GM12878 (cell line): Measurements from ENCODE around the gene LONRF2. TPM values are rescaled to one million over a fixed set of nuclear protein-coding genes. Genes with fewer than 3 reads are reported as not detected.

Source experiments
- ATAC-seq: fragments of 200-7000 bp; cut with Tn5 transposase; 3 replicates; pipeline ENCODE4 v1.9.1; 2020; ENCODE audit warnings: mild to moderate bottlenecking, moderate library complexity
- BruUV-seq: library from RNA; stranded (reverse); fragments of 400-500 nt; replicated peaks from 2 replicates; lab custom pipeline; 2021; lab: Mats Ljungman, UMichigan
- CTCF ChIA-PET: fragments of 300-600 bp; sonication (Branson Sonifier 250); formaldehyde crosslinking; extraction: SDS; loops from one replicate; lab custom pipeline; 2021; ENCODE audit warnings: inconsistent platforms; lab: Yijun Ruan, JAX
- POLR2A ChIA-PET: fragments of 350-600 bp; formaldehyde crosslinking; extraction: SDS; loops from one replicate; lab custom pipeline; 2021; ENCODE audit warnings: inconsistent platforms; lab: Charles Lee
- RAD21 ChIA-PET: fragments of 300-600 bp; sonication (Branson Sonifier 250); formaldehyde crosslinking; loops from one replicate; lab custom pipeline; 2023; ENCODE audit warnings: antibody characterized with exemption; ENCODE audit not compliant: unreplicated experiment; lab: Charles Lee
- SMC1A ChIA-PET: fragments of 300-600 bp; sonication (Branson Sonifier 250); formaldehyde crosslinking; loops from one replicate; lab custom pipeline; 2023; ENCODE audit not compliant: unreplicated experiment, uncharacterized antibody; lab: Charles Lee
- DNase-seq: peaks from one replicate; pipeline ENCODE4 v3.0.0-alpha.2; 2011; ENCODE audit warnings: low read depth, low spot score
- FAIRE-seq: peaks from 3 replicates; lab custom pipeline; 2011; peaks lifted over from hg19 to GRCh38; lab: Jason Lieb, UNC
- H2AFZ ChIP-seq: 2 replicates; pipeline ENCODE4 v1.6.0; 2011; ENCODE audit warnings: low read depth, low read length, control low read depth; ENCODE audit not compliant: control insufficient read depth
- H3K27ac ChIP-seq: 2 replicates; pipeline ENCODE4 v1.5.1; 2011; ENCODE audit warnings: control low read depth; ENCODE audit not compliant: control insufficient read depth, insufficient read depth
- H3K27me3 ChIP-seq, 2 experiments: replicated peaks in 1 of 2; 2 replicates each; pipeline versions ENCODE4 v1.6.0 to v1.6.1; 2011; ENCODE audit warnings: low read length in 1 of 2; ENCODE audit not compliant: control insufficient read depth in 2 of 2, insufficient read depth in 2 of 2
- H3K36me3 ChIP-seq, 2 experiments: 2 replicates each; pipeline ENCODE4 v1.5.1; 2011; ENCODE audit warnings: low read length in 1 of 2; ENCODE audit not compliant: control insufficient read depth in 2 of 2, insufficient read depth in 2 of 2
- H3K4me1 ChIP-seq: 2 replicates; pipeline ENCODE4 v1.6.1; 2011; ENCODE audit warnings: mild to moderate bottlenecking, low read length, moderate library complexity, mixed read lengths; ENCODE audit not compliant: control insufficient read depth, insufficient read depth
- H3K4me2 ChIP-seq: 2 replicates; pipeline ENCODE4 v1.6.0; 2011; ENCODE audit warnings: control low read depth; ENCODE audit not compliant: control insufficient read depth, insufficient read depth
- H3K4me3 ChIP-seq: fragments of 200-600 bp; sonication (generic); 2 replicates; pipeline ENCODE4 v1.5.1; 2016
- H3K79me2 ChIP-seq: 2 replicates; pipeline ENCODE4 v1.6.0; 2011; ENCODE audit warnings: low read length; ENCODE audit not compliant: control insufficient read depth, insufficient read depth
- H3K9ac ChIP-seq: 2 replicates; pipeline ENCODE4 v1.8.0; 2011; ENCODE audit warnings: low read length, control low read depth, mixed read lengths; ENCODE audit not compliant: control insufficient read depth, insufficient read depth
- H3K9me3 ChIP-seq: replicated peaks from 3 replicates; pipeline ENCODE4 v1.5.1; 2011; ENCODE audit warnings: mild to moderate bottlenecking, low read length; ENCODE audit not compliant: control insufficient read depth, insufficient read depth
- H4K20me1 ChIP-seq: 2 replicates; pipeline ENCODE4 v1.6.0; 2011; ENCODE audit not compliant: control insufficient read depth, insufficient read depth
- BHLHE40 ChIP-seq, 2 experiments: fragments of 450-650 bp in 1 of 2; IDR thresholded peaks; 2 replicates each; pipeline ENCODE4 v1.6.1; 2011 to 2017; ENCODE audit warnings: low read depth in 2 of 2, borderline replicate concordance in 1 of 2, improper control_type of control experiment in 1 of 2, low read length in 1 of 2, mild to moderate bottlenecking in 1 of 2
- CHD1 ChIP-seq: IDR thresholded peaks from 2 replicates; pipeline ENCODE4 v1.6.1; 2012; ENCODE audit warnings: low read depth, low read length, improper control_type of control experiment
- EZH2 ChIP-seq: IDR thresholded peaks from 2 replicates; pipeline ENCODE4 v1.6.1; 2012; ENCODE audit warnings: low read depth, mild to moderate bottlenecking, control low read depth, inconsistent platforms, low read length, borderline replicate concordance; ENCODE audit not compliant: control insufficient read depth
- HDAC2 ChIP-seq: fragments of 200-600 bp; sonication (generic); IDR thresholded peaks from 2 replicates; pipeline ENCODE4 v1.6.1; 2017
- KDM1A ChIP-seq: fragments of 200-600 bp; sonication (generic); IDR thresholded peaks from 2 replicates; pipeline ENCODE4 v1.6.1; 2016; ENCODE audit warnings: borderline replicate concordance
- MTA3 ChIP-seq: IDR thresholded peaks from 2 replicates; pipeline ENCODE4 v1.6.1; 2012; ENCODE audit warnings: low read length, inconsistent platforms, borderline replicate concordance
- RELA ChIP-seq: fragments of 450-650 bp; IDR thresholded peaks from 2 replicates; pipeline ENCODE4 v1.8.0; 2014; ENCODE audit warnings: borderline replicate concordance; ENCODE audit not compliant: partially characterized antibody
- RFX5 ChIP-seq: IDR thresholded peaks from 2 replicates; pipeline ENCODE4 v1.6.1; 2011; ENCODE audit warnings: low read depth, low read length, improper control_type of control experiment
- SKIL ChIP-seq: fragments of 450-650 bp; IDR thresholded peaks from 2 replicates; pipeline ENCODE4 v1.6.1; 2017; ENCODE audit warnings: mild to moderate bottlenecking, low read depth, inconsistent platforms; ENCODE audit not compliant: poor library complexity, severe bottlenecking
- USF2 ChIP-seq: IDR thresholded peaks from 2 replicates; pipeline ENCODE4 v1.6.1; 2011; ENCODE audit warnings: low read depth, low read length, improper control_type of control experiment, borderline replicate concordance
- WGBS: methylation state at CpG from one replicate; pipeline ENCODE4 v1.1.6; 2016; ENCODE audit warnings: low lambda C conversion rate; ENCODE audit not compliant: insufficient replicate concordance, insufficient coverage; ENCODE audit errors: missing lambda C conversion rate; 5-methylcytosine and 5-hydroxymethylcytosine counted together
- in situ Hi-C: fragments of 300-500 bp; cut with MboI; formaldehyde crosslinking; loops from 9 replicates; pipeline ENCODE4 v1.14.3; 2018; ENCODE audit warnings: mixed read lengths
- intact Hi-C: fragments of 100-400 bp; cut with micrococcal nuclease; formaldehyde crosslinking; loops from one replicate; pipeline ENCODE4 v1.14.2; 2022; ENCODE audit not compliant: unreplicated experiment
- polyA plus RNA-seq, 11 experiments: library from polyadenylated mRNA; depleted of rRNA in 4 of 11; unstranded in 6 of 11; stranded (reverse) in 5 of 11; fragments of >200 nt; fragmentation: Nextera tagmentation in 4 of 11; fragmentation: Illumina TruSeq in 1 of 11; extraction: Ambion mirVana in 4 of 11; extraction: Trizol in 1 of 11; gene quantifications; 1 replicate in 1 of 11; 2 replicates in 10 of 11; pipeline versions ENCODE4 v1.2.1 to v1.2.3, GENCODE V29; 2011 to 2016; ENCODE audit warnings: inconsistent platforms in 2 of 11, missing spikeins in 2 of 11, low read depth in 1 of 11
- total RNA-seq, 4 experiments: library from RNA; depleted of rRNA in 3 of 4; stranded (reverse); fragments of >200 nt in 3 of 4; fragmentation: Illumina TruSeq in 1 of 4; extraction: Trizol in 1 of 4; gene quantifications; 2 replicates each; pipeline versions ENCODE4 v1.2.1 to v1.2.3, GENCODE V29; 2013 to 2021
- TF ChIP-seq, protein P1 (sequence below): fragments of 450-650 bp; IDR thresholded peaks from 2 replicates; pipeline ENCODE4 v1.6.1; 2017; ENCODE audit warnings: low read depth, mild to moderate bottlenecking, moderate library complexity
- TF ChIP-seq, protein P2 (sequence below): fragments of 450-650 bp; IDR thresholded peaks from 2 replicates; pipeline ENCODE4 v1.6.1; 2017; ENCODE audit warnings: mild to moderate bottlenecking, moderate library complexity
- TF ChIP-seq, protein P3 (sequence below): fragments of 450-650 bp; IDR thresholded peaks from 2 replicates; pipeline ENCODE4 v1.6.1; 2016; ENCODE audit warnings: mild to moderate bottlenecking

The LONRF2 gene
- total and polyA plus RNA-seq, 10 of the 15 experiments (the other 5 are each of a cell fraction or from before 2014, with no cell fraction given): under 0.01 to 0.04 (median 0.01) TPM; not detected in 4

DNA sequence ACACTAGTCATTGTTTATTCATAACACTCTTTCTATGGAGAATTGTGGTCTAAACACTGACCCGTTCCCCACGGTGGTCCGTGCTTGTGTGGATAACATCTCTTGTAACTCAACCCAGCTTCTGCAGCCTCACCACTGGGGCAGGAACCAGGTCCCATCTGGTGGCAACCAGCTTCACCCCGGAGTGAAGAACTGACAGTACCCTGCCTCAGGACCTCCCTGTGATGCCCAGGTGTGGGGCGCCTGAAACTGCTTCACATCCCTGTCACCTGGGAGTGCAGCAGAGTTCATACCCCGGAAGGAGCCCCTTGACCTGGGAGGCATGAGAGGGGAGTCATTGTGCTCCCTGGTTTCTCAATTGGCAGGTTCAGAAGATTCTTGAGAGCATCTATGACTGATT, 81.1 kb downstream of the LONRF2 start:
- 43% methylated on average over 6 of the region's 6 CpGs for WGBS
- Histone ChIP-seq H4K20me1 (peaks cover 4% of the 10 kb centered on the region; the same call in 1 of the 2 replicates), H3K79me2 (no peaks in the 10 kb centered on the region), H3K27ac (no peak overlapping the region), H3K9me3 (peaks cover 1% of the 10 kb centered on the region; the same call in 1 of the 3 replicates), H3K9ac (no peak overlapping the region), H3K4me2 (no peak overlapping the region), H3K36me3 (no peaks in the 10 kb centered on the region), H3K27me3 (peaks cover 2 to 5% of the 10 kb centered on the region in 2 experiments; a peak in 1 of 4 replicates), H3K4me3 (no peak overlapping the region), H3K4me1 (peaks cover 4% of the 10 kb centered on the region), H2AFZ (no peak overlapping the region)
- POLR2A ChIA-PET: no interaction called here
- BruUV-seq: no TSS peak
- SMC1A ChIA-PET: interaction anchor here (0.7 kb wide), 1 partner anchor 510 kb away, joined by 3 read pairs; no protein-coding TSS in a partner anchor
- intact Hi-C loops: loop anchor here (10.0 kb wide), 2 partner anchors 426 to 506 kb away; no protein-coding TSS in a partner anchor
- RAD21 ChIA-PET: interaction anchor here (0.5 to 1.5 kb wide), 2 partner anchors 48 to 682 kb away, joined by 3 to 5 read pairs; no protein-coding TSS in a partner anchor
- in situ Hi-C loops: no loop called here
- CTCF ChIA-PET: interaction anchor here (1.1 to 2.5 kb wide), 2 partner anchors 19 to 682 kb away, joined by 4 to 19 read pairs; no protein-coding TSS in a partner anchor
- DNase-seq: no peak
- no peak for ATAC-seq
- FAIRE-seq: no peak
- TF ChIP-seq HDAC2 (no peak), SKIL (no peak), BHLHE40 (IDR thresholded peaks at IDR 0.05; ENCODE audit: borderline replicate concordance in 1 of 2, low read depth in 2 of 2, low read length in 1 of 2) (no peak), USF2 (no peak), CHD1 (no peak), KDM1A (no peak), MTA3 (no peak), RFX5 (no peak), RELA (no peak), EZH2 (no peak)
- TF ChIP-seq, protein P1, sequence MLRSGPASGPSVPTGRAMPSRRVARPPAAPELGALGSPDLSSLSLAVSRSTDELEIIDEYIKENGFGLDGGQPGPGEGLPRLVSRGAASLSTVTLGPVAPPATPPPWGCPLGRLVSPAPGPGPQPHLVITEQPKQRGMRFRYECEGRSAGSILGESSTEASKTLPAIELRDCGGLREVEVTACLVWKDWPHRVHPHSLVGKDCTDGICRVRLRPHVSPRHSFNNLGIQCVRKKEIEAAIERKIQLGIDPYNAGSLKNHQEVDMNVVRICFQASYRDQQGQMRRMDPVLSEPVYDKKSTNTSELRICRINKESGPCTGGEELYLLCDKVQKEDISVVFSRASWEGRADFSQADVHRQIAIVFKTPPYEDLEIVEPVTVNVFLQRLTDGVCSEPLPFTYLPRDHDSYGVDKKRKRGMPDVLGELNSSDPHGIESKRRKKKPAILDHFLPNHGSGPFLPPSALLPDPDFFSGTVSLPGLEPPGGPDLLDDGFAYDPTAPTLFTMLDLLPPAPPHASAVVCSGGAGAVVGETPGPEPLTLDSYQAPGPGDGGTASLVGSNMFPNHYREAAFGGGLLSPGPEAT: no peak
- TF ChIP-seq, protein P2, sequence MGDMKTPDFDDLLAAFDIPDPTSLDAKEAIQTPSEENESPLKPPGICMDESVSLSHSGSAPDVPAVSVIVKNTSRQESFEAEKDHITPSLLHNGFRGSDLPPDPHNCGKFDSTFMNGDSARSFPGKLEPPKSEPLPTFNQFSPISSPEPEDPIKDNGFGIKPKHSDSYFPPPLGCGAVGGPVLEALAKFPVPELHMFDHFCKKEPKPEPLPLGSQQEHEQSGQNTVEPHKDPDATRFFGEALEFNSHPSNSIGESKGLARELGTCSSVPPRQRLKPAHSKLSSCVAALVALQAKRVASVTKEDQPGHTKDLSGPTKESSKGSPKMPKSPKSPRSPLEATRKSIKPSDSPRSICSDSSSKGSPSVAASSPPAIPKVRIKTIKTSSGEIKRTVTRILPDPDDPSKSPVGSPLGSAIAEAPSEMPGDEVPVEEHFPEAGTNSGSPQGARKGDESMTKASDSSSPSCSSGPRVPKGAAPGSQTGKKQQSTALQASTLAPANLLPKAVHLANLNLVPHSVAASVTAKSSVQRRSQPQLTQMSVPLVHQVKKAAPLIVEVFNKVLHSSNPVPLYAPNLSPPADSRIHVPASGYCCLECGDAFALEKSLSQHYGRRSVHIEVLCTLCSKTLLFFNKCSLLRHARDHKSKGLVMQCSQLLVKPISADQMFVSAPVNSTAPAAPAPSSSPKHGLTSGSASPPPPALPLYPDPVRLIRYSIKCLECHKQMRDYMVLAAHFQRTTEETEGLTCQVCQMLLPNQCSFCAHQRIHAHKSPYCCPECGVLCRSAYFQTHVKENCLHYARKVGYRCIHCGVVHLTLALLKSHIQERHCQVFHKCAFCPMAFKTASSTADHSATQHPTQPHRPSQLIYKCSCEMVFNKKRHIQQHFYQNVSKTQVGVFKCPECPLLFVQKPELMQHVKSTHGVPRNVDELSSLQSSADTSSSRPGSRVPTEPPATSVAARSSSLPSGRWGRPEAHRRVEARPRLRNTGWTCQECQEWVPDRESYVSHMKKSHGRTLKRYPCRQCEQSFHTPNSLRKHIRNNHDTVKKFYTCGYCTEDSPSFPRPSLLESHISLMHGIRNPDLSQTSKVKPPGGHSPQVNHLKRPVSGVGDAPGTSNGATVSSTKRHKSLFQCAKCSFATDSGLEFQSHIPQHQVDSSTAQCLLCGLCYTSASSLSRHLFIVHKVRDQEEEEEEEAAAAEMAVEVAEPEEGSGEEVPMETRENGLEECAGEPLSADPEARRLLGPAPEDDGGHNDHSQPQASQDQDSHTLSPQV: no peak
- TF ChIP-seq, protein P3, sequence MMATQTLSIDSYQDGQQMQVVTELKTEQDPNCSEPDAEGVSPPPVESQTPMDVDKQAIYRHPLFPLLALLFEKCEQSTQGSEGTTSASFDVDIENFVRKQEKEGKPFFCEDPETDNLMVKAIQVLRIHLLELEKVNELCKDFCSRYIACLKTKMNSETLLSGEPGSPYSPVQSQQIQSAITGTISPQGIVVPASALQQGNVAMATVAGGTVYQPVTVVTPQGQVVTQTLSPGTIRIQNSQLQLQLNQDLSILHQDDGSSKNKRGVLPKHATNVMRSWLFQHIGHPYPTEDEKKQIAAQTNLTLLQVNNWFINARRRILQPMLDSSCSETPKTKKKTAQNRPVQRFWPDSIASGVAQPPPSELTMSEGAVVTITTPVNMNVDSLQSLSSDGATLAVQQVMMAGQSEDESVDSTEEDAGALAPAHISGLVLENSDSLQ: no peak
